A549 (cell line): ENCODE results near the gene TRIM47.

Experiments
- CHD2 ChIP-seq: fragments of 150-350 bp; IDR thresholded peaks from 2 replicates; pipeline ENCODE4 v1.6.1; 2014; ENCODE audit warnings: low read length; ENCODE audit not compliant: partially characterized antibody
- ZFP36 ChIP-seq: fragments of 450-650 bp; IDR thresholded peaks from 2 replicates; pipeline ENCODE4 v1.6.1; 2014; ENCODE audit warnings: borderline replicate concordance; ENCODE audit not compliant: partially characterized antibody
- TF ChIP-seq, protein P1 (sequence below): fragments of 200-600 bp; sonication (generic); IDR thresholded peaks from 2 replicates; pipeline ENCODE4 v1.6.1; 2016; ENCODE audit warnings: antibody characterized with exemption, mild to moderate bottlenecking, moderate library complexity
- TF ChIP-seq, protein P2 (sequence below): fragments of >200 bp; sonication (Bioruptor Twin); formaldehyde crosslinking; IDR thresholded peaks from 3 replicates; pipeline ENCODE4 v1.5.1; 2016

DNA sequence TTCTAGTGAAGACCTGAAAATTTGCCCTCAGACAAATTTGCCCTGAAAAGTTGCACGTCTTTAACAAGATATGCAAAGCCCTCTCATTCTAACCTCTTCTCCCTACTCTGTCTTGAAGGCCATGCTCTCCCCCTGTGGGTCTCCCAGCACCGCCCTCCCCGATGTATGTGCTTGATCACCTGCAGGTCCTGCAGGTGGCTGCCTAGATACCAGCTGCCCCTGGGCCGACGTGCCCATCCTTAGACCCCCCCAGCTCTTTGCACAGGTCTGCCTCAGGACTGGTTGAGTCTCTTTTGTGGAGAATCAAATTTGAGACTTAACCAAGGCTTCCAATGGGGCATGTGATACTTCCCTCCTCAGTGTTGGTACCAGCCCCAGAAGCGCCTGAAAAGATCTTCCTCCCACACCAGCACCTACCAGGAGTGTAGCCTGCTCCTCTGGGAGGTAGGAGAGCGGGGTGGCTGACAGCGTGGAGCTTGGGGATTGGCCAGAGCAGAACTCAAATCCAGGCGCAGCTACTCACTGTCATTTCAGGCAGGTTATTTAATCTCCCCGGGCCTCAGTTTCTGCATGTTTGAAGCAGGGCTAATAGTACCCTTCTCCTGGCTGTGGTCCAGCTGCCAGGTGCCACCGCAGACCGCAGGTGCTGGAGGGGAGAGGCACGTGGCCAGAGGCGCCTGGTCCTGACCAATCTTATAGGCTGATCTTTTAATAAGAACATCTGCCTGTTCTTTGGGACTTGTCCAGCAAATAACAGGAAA lies 30.9 kb upstream of the TRIM47 start:
- TF ChIP-seq, protein P1, sequence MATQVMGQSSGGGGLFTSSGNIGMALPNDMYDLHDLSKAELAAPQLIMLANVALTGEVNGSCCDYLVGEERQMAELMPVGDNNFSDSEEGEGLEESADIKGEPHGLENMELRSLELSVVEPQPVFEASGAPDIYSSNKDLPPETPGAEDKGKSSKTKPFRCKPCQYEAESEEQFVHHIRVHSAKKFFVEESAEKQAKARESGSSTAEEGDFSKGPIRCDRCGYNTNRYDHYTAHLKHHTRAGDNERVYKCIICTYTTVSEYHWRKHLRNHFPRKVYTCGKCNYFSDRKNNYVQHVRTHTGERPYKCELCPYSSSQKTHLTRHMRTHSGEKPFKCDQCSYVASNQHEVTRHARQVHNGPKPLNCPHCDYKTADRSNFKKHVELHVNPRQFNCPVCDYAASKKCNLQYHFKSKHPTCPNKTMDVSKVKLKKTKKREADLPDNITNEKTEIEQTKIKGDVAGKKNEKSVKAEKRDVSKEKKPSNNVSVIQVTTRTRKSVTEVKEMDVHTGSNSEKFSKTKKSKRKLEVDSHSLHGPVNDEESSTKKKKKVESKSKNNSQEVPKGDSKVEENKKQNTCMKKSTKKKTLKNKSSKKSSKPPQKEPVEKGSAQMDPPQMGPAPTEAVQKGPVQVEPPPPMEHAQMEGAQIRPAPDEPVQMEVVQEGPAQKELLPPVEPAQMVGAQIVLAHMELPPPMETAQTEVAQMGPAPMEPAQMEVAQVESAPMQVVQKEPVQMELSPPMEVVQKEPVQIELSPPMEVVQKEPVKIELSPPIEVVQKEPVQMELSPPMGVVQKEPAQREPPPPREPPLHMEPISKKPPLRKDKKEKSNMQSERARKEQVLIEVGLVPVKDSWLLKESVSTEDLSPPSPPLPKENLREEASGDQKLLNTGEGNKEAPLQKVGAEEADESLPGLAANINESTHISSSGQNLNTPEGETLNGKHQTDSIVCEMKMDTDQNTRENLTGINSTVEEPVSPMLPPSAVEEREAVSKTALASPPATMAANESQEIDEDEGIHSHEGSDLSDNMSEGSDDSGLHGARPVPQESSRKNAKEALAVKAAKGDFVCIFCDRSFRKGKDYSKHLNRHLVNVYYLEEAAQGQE: no peak
- TF ChIP-seq ZFP36 (no peak), CHD2 (no peak)
- TF ChIP-seq, protein P2, sequence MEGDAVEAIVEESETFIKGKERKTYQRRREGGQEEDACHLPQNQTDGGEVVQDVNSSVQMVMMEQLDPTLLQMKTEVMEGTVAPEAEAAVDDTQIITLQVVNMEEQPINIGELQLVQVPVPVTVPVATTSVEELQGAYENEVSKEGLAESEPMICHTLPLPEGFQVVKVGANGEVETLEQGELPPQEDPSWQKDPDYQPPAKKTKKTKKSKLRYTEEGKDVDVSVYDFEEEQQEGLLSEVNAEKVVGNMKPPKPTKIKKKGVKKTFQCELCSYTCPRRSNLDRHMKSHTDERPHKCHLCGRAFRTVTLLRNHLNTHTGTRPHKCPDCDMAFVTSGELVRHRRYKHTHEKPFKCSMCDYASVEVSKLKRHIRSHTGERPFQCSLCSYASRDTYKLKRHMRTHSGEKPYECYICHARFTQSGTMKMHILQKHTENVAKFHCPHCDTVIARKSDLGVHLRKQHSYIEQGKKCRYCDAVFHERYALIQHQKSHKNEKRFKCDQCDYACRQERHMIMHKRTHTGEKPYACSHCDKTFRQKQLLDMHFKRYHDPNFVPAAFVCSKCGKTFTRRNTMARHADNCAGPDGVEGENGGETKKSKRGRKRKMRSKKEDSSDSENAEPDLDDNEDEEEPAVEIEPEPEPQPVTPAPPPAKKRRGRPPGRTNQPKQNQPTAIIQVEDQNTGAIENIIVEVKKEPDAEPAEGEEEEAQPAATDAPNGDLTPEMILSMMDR: no peak
